Adrenal gland (tissue), 5 donors: ENCODE measurements around the gene NIPA2.

Source experiments
- CTCF ChIP-seq, 6 experiments: fragments of 450-650 bp in 4 of 6; fragments of 200-600 bp in 2 of 6; sonication (generic) in 1 of 6; IDR thresholded peaks; 1 replicate in 5 of 6; 2 replicates in 1 of 6; pipeline versions ENCODE4 v1.5.1 to v1.8.0; 2016 to 2021; ENCODE audit warnings: antibody characterized with exemption in 6 of 6, mild to moderate bottlenecking in 2 of 6, moderate library complexity in 1 of 6
- POLR2A ChIP-seq, 2 donors: fragments of 450-650 bp; IDR thresholded peaks; one replicate each; pipeline ENCODE4 v1.6.1; 2017; ENCODE audit warnings: antibody characterized with exemption in 2 of 2, mild to moderate bottlenecking in 2 of 2, moderate library complexity in 1 of 2
- donor health status: DM: no; HTN: no; CAD: no.

- no peak for TF ChIP-seq CTCF (IDR thresholded peaks at IDR 0.05)
- TF ChIP-seq POLR2A (IDR thresholded peaks at IDR 0.05): no peak
These were observed 49.8 kb downstream of the NIPA2 start for GRCh38 chr15:22888120-22888859.
